ENCODE measurements around the gene ELAVL2. TPM values are rescaled to one million over a fixed set of nuclear protein-coding genes. Genes with fewer than 3 reads are reported as not detected.

The ELAVL2 gene
- total RNA-seq, 1 experiment from 2014 or later: 16.8 TPM

GRCh38 chr9:23663536-23663935 is 162.5 kb downstream of the ELAVL2 start:
- Histone ChIP-seq H3K27ac (ENCODE audit: insufficient read length, low read depth, low read length) (no peak overlapping the region), H2BK120ac (ENCODE audit: low read depth, low read length, poor library complexity, severe bottlenecking) (no peak overlapping the region), H4K5ac (ENCODE audit: insufficient read length, low read depth, low read length) (no peak overlapping the region), H4K8ac (replicated peaks; ENCODE audit: insufficient read length, low read depth, low read length) (no peak overlapping the region), H4K91ac (ENCODE audit: insufficient read length, low read depth, low read length) (no peak overlapping the region), H3K4me2 (ENCODE audit: insufficient read depth, insufficient read length, low read length) (no peak overlapping the region), H3K79me2 (ENCODE audit: insufficient read depth, low read length) (no peaks in the 10 kb centered on the region), H2BK12ac (ENCODE audit: insufficient read length, low read depth, low read length) (no peak overlapping the region), H3K4ac (ENCODE audit: low read depth, low read length) (no peak overlapping the region), H2AFZ (ENCODE audit: low read length) (no peak overlapping the region), H2AK5ac (ENCODE audit: insufficient read length, low read length) (no peak overlapping the region), H3K27me3 (ENCODE audit: insufficient read depth, low read length) (no peaks in the 10 kb centered on the region; the same call in 1 of the 2 replicates), H3K18ac (ENCODE audit: insufficient read length, low read depth, low read length) (no peak overlapping the region), H2BK20ac (ENCODE audit: low read depth, low read length, poor library complexity, severe bottlenecking) (no peak overlapping the region), H3K9ac (ENCODE audit: extremely low read depth, insufficient read length, low read length) (no peak overlapping the region), H3K4me1 (ENCODE audit: insufficient read depth, low read length) (0 out of 2 replicates have a peak, but pooled peaks cover 3% of the 10 kb centered on the region), H3K23ac (ENCODE audit: insufficient read length, low read depth, low read length) (no peak overlapping the region), H2BK15ac (ENCODE audit: low read depth, low read length) (no peak overlapping the region), H2BK5ac (ENCODE audit: insufficient read length, low read length) (no peak overlapping the region), H4K20me1 (ENCODE audit: control insufficient read depth, insufficient read depth, insufficient read length) (no peaks in the 10 kb centered on the region), H3K56ac (ENCODE audit: insufficient read length, low read depth, low read length) (no peak overlapping the region), H3K9me3 (ENCODE audit: control insufficient read depth, low read depth, low read length) (no peaks in the 10 kb centered on the region), H3K23me2 (ENCODE audit: insufficient read length, low read depth, low read length, poor library complexity, severe bottlenecking) (no peaks in the 10 kb centered on the region), H3K79me1 (ENCODE audit: insufficient read depth, low read depth, low read length, poor library complexity, severe bottlenecking) (no peaks in the 10 kb centered on the region), H3K14ac (ENCODE audit: insufficient read depth, low read length) (no peak overlapping the region), H3T11ph (ENCODE audit: low read length) (no peak overlapping the region)
- peaks cover 24 to 49% (median 35%) of the 10 kb centered on the region in 3 experiments for H3K36me3 Mint-ChIP-seq (ENCODE audit: insufficient read depth in 1 of 3, low read depth in 3 of 3)
- H3K9me3 Mint-ChIP-seq: no peaks in the 10 kb centered on the region
- WGBS (ENCODE audit: extremely low coverage, insufficient read length, low lambda C conversion rate): no CpG with 5 or more reads among the region's 6 CpGs
- H3K27me3 Mint-ChIP-seq (ENCODE audit: low read depth): no peaks in the 10 kb centered on the region
- peaks cover 13 to 14% of the 10 kb centered on the region in 2 experiments for H3K4me1 Mint-ChIP-seq
- no peak overlapping the region for H3K4me3 Mint-ChIP-seq
- 0 out of 7 replicates have a peak overlapping the region, but pooled peaks of 1 of the 3 experiments have one; percentile 25 for H3K27ac Mint-ChIP-seq
- no peak for TF ChIP-seq CTCF (conservative IDR thresholded peaks at IDR 0.05)
- DNase-seq: no peak
